ENCODE results near the gene EXOC3. TPM values are rescaled to one million over a fixed set of nuclear protein-coding genes. Genes with fewer than 3 reads are reported as not detected.
"Not testable (repeated sequence)": the region's sequence is repeated elsewhere in the genome, so short reads cannot be mapped to it uniquely, and the experiment has no call there.

Gene EXOC3
- total RNA-seq, 3 donors from 2014 or later = 49.8 to 63.7 (median 53.3) TPM

DNA sequence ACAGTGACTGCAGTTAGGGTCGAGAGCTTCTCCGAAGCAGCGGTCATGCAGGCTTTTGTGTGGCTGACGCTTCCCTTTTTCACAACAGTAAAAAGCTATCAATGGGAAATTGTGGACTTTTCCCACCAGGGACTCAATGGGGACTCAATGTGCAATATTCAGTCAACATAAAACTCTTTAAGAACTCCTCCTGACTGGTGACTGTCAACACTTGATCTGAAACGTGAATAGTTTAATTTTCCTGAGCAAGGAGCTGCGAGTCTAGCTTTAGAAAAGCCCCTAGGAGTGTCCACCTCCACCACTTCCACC, 28.7 kb downstream of the EXOC3 start:
- peak in 1 of 2 donors; percentile 19 for DNase-seq (ENCODE audit: low spot score in 2 of 2)
- no peaks in the 10 kb centered on the region for H3K36me3 ChIP-seq
- TF ChIP-seq POLR2AphosphoS5 (IDR thresholded peaks at IDR 0.05) = no peak
- TF ChIP-seq, protein P1, sequence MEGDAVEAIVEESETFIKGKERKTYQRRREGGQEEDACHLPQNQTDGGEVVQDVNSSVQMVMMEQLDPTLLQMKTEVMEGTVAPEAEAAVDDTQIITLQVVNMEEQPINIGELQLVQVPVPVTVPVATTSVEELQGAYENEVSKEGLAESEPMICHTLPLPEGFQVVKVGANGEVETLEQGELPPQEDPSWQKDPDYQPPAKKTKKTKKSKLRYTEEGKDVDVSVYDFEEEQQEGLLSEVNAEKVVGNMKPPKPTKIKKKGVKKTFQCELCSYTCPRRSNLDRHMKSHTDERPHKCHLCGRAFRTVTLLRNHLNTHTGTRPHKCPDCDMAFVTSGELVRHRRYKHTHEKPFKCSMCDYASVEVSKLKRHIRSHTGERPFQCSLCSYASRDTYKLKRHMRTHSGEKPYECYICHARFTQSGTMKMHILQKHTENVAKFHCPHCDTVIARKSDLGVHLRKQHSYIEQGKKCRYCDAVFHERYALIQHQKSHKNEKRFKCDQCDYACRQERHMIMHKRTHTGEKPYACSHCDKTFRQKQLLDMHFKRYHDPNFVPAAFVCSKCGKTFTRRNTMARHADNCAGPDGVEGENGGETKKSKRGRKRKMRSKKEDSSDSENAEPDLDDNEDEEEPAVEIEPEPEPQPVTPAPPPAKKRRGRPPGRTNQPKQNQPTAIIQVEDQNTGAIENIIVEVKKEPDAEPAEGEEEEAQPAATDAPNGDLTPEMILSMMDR (IDR thresholded peaks at IDR 0.05) = no peak
- TF ChIP-seq POLR2A (IDR thresholded peaks at IDR 0.05) = no peak
- intact Hi-C loops (cut with DNase I; ENCODE audit: low total_unique reads) = no loop called here
- peak overlapping the region; percentile 80 to 95 (median 87) for H3K4me3 ChIP-seq
- peaks cover 2 to 21% of the 10 kb centered on the region in 2 donors for H3K27me3 ChIP-seq
- peaks cover 0 to 6% of the 10 kb centered on the region in 2 donors for H3K4me1 ChIP-seq
- no peaks in the 10 kb centered on the region for H3K9me3 ChIP-seq
- no peak overlapping the region for H3K27ac ChIP-seq

DNA sequence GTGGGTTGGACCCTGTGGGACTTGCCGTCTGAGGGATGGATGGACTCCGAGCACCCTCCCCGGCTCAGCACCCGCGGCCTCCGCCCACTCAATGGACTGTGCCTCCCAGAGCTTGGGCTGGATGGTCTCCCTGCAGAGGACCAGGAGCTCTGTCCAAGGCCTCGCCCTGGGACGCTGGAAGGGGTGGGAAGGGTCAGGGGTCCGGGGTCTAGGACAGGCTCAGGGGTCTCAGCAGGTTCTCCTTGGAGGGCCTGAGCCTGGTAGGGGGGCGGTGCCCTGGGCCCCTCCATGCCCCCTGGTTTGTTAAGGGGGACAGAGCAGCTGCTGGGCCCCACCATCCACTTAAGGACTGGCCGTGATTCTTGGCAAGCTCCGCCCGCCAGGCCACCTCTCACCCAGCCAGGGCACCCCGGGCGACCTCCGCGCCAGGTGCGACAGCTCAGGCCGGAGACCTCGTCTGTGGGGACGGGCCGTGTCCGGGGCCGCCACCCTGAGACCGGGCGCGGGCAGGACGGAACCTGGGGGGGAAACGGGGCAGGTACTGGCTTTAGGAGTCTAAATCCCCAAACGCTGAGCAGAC, 29.2 kb downstream of the EXOC3 start:
- DNase-seq (ENCODE audit: low spot score in 2 of 2) = peak in 1 of 2 donors; percentile 52
- H3K27me3 ChIP-seq = peaks cover 5 to 26% of the 10 kb centered on the region in 2 donors
- TF ChIP-seq, protein P1 (IDR thresholded peaks at IDR 0.05) = no peak
- TF ChIP-seq POLR2A (IDR thresholded peaks at IDR 0.05) = no peak
- no peak for TF ChIP-seq POLR2AphosphoS5 (IDR thresholded peaks at IDR 0.05)
- peaks cover 0 to 6% of the 10 kb centered on the region in 2 donors for H3K4me1 ChIP-seq
- no peaks in the 10 kb centered on the region for H3K9me3 ChIP-seq
- H3K4me3 ChIP-seq = peak overlapping the region; percentile 80 to 95 (median 87)
- no peaks in the 10 kb centered on the region for H3K36me3 ChIP-seq
- intact Hi-C loops (cut with DNase I; ENCODE audit: low total_unique reads) = no loop called here
- peak overlapping the region; percentile 72 to 73 for H3K27ac ChIP-seq

DNA sequence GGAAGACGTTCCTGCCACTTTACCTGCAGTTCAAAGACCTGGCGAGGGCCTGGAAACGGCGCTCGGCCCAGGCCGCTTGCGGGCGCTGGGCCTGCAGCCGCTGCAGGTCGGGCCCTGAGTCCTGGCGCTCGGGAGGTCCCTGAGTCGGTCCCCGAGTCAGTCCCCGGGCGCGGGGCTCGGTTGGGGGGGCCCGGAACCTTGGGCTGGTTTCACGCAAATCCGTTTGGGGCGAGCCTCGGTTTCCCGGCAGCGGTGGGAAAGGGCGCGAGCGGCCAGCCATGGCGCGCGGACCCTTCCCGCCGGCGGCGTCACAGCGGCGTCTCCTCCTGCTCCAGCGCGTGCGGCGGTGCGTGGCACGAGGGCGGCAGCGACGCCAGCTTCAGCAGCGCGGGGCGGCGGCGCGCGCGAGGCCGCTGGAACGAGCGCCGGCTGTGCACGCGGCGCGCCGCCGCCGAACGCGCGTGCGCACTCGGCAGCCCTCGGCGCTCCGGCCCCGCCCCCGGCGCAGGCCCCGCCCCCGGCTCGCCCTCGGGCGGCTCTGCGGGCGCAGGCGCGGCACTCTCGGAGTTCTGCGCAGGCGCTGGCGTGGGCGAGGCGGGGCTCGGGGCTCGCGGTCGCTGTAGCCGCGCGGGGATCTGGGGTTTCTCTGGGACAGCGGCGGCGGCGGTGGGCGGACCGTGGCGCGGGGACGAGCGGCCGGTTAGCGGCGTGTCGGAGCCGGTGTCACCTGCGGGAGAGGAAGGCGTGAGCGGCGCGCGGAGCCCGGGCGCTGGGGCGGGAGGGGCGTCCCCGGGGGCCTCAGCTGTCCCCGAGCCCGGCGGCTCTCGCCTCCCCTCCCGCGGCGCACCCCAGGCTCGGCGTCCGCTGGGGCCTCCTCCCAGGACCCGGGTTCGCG, 29.9 kb downstream of the EXOC3 start:
- Histone ChIP-seq H3K36me3 (no peaks in the 10 kb centered on the region), H3K27me3 (peaks cover 5 to 33% of the 10 kb centered on the region in 2 donors), H3K9me3 (no peaks in the 10 kb centered on the region), H3K27ac (peak overlapping the region; percentile 72 to 80), H3K4me3 (peak overlapping the region; percentile 80 to 95 (median 87)), H3K4me1 (peaks cover 0 to 6% of the 10 kb centered on the region in 2 donors)
- peak; percentile 52 to 76 for DNase-seq (ENCODE audit: low spot score in 2 of 2)
- TF ChIP-seq POLR2A (IDR thresholded peaks at IDR 0.05) (no peak), POLR2AphosphoS5 (IDR thresholded peaks at IDR 0.05) (peak in 1 of 3 donors; percentile 47)
- TF ChIP-seq, protein P1 (IDR thresholded peaks at IDR 0.05) = no peak
- intact Hi-C loops (cut with DNase I; ENCODE audit: low total_unique reads) = no loop called here

DNA sequence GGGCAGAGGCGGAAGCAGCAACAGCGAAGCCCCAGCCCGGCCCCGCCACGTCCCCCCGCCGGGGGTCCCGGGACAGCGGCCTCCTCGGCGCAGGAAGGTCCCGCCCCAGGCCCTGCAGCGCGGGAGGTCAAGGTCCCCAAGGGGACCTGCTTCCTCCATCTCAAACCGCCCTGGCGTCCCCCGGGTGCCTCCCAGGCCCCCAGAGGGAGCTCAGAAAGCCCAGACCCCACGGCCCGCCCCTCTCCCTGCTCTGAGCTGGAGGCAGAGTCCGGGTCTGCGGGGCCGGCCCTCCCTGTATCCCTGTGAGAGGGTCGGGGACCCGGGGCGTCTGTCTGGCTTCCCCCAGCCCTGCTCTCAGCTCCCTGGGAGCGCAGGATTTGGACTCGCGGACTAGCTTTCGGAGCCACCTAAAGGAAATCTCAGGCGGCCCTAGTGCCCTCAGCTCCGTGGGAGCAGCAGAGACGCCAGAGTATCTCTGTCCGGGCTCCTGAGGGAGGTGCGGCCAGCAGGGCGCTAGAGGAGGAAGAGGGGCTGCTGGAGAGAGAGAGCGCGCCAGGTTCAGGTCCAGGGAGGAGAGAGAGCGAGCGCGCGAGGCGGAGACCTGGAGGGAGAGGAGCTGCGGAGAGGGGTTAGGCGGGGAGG, 30.7 kb downstream of the EXOC3 start:
- no peaks in the 10 kb centered on the region for H3K36me3 ChIP-seq
- peaks cover 0 to 6% of the 10 kb centered on the region in 2 donors for H3K4me1 ChIP-seq
- TF ChIP-seq, protein P1 (IDR thresholded peaks at IDR 0.05) = no peak
- TF ChIP-seq POLR2A (IDR thresholded peaks at IDR 0.05) = no peak
- no peak for DNase-seq (ENCODE audit: low spot score in 2 of 2)
- intact Hi-C loops (cut with DNase I; ENCODE audit: low total_unique reads) = no loop called here
- H3K9me3 ChIP-seq = no peaks in the 10 kb centered on the region
- peak overlapping the region; percentile 80 to 95 (median 87) for H3K4me3 ChIP-seq
- H3K27me3 ChIP-seq = peaks cover 5 to 41% of the 10 kb centered on the region in 2 donors
- peak overlapping the region; percentile 33 to 80 for H3K27ac ChIP-seq

DNA sequence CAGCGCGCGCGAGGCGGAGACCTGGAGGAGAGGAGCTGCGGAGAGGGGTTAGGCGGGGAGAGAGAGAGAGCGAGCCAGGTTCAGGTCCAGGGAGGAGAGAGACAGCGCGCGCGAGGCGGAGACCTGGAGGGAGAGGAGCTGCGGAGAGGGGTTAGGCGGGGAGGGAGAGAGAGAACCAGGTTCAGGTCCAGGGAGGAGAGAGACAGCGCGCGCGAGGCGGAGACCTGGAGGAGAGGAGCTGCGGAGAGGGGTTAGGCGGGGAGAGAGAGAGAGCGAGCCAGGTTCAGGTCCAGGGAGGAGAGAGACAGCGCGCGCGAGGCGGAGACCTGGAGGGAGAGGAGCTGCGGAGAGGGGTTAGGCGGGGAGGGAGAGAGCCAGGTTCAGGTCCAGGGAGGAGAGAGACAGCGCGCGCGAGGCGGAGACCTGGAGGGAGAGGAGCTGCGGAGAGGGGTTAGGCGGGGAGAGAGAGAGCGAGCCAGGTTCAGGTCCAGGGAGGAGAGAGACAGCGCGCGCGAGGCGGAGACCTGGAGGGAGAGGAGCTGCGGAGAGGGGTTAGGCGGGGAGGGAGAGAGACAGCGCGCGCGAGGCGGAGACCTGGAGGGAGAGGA, 31.4 kb downstream of the EXOC3 start:
- Histone ChIP-seq H3K27me3 (peaks cover 8 to 48% of the 10 kb centered on the region in 2 donors), H3K4me3 (peak overlapping the region; percentile 80 to 95 (median 87))
- DNase-seq (ENCODE audit: low spot score in 2 of 2); H3K9me3 ChIP-seq; H3K27ac ChIP-seq; H3K4me1 ChIP-seq; intact Hi-C loops (cut with DNase I; ENCODE audit: low total_unique reads); H3K36me3 ChIP-seq: not testable (repeated sequence)

Measured in breast epithelium (tissue), 4 donors.